Activated naive CD4-positive, alpha-beta T cell treated with anti-CD3 and anti-CD28 coated beads, Interleukin-2, amount 10 ng/mL, durations not matched to agents 7 days and 5 days (primary cell): ENCODE measurements around the gene ISCA1.

Source experiments
- CTCF ChIA-PET: fragments of 350-600 bp; sonication (Branson Sonifier 250); formaldehyde crosslinking; loops from one replicate; lab custom pipeline; 2021; ENCODE audit warnings: antibody characterized with exemption; lab: Charles Lee
- DNase-seq: peaks from one replicate; pipeline ENCODE4 v3.0.0-alpha.2; 2020
- H3K27ac Mint-ChIP-seq: one replicate; pipeline ENCODE4 v1.8.0; 2021; ENCODE audit warnings: mild to moderate bottlenecking, moderate library complexity, mixed read lengths
- H3K27me3 Mint-ChIP-seq: one replicate; pipeline ENCODE4 v1.8.0; 2021; ENCODE audit warnings: mild to moderate bottlenecking, mixed read lengths
- H3K36me3 Mint-ChIP-seq: one replicate; pipeline ENCODE4 v1.8.0; 2021; ENCODE audit warnings: mixed read lengths
- H3K4me1 Mint-ChIP-seq: one replicate; pipeline ENCODE4 v1.8.0; 2021; ENCODE audit warnings: mixed read lengths
- H3K4me3 Mint-ChIP-seq: one replicate; pipeline ENCODE4 v1.8.0; 2021; ENCODE audit warnings: mild to moderate bottlenecking, moderate library complexity, mixed read lengths
- H3K9me3 Mint-ChIP-seq: one replicate; pipeline ENCODE4 v1.8.0; 2021; ENCODE audit warnings: mixed read lengths

The ISCA1 gene

DNA sequence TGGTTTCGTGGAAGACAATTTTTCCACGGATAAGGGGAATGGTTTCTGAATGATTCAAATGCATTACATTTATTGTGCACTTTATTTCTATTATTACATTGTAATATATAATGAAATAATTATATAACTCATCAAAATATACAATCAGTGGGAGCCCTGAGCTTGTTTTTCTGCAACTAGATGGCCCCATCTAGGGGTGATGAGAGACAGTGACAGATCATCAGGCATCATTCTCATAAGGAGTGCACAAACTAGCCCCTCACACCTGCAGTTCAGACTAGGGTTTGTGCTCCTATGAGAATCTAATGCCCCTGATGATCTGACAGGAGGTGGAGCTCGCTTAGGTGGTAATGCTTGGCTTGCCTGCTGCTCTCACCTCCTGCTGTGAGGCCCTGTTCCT is 6.4 kb downstream of the ISCA1 start:
- no peak overlapping the region for H3K27ac Mint-ChIP-seq
- H3K4me1 Mint-ChIP-seq, result peaks cover 15% of the 10 kb centered on the region
- no peak for DNase-seq
- CTCF ChIA-PET, result interaction anchor here (0.7 to 2.1 kb wide), 3 partner anchors 10 to 50 kb away, joined by 3 to 6 read pairs (median 3); no protein-coding TSS in a partner anchor
- H3K27me3 Mint-ChIP-seq, result no peaks in the 10 kb centered on the region
- peaks cover 32% of the 10 kb centered on the region for H3K36me3 Mint-ChIP-seq
- no peaks in the 10 kb centered on the region for H3K9me3 Mint-ChIP-seq
- H3K4me3 Mint-ChIP-seq, result no peak overlapping the region

DNA sequence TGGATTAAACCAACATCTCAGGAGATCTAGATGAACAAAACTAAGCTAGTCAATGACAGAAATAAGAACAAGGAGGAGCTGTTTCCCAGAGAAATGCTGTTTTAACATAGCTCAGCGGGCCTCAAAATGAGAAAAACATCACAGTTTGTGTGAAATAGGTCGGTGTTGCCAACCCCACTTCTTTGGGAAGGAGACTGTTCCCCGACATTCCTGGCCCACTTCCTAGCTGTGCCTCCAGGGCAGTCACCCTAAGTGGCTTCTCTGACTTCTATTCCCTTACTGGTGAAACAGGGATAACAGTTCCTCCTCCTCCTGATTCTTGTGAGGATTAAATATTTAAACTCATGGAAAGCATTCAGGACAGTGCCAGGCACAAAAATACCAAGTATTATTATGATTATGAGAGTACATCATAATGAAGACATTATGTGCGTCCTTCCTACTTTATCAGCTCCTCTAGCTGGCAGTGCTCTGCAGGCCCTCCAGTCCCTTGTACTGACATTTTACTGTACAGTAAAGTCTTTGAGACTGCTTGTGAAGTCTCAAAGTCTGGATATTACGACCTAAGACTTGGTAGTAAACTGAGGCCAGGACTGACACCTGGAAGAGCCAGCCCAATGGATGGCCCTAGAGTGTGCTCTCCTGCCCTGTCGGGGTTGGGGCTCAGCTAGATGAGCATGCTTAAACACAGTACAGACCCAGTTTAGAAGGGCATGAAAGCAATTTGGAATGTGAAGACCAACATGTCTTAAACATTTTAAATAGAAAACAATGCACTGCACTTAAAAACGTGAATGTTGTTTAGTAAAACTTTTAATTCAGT is 7.3 kb downstream of the ISCA1 start:
- Mint-ChIP-seq H3K27ac (no peak overlapping the region), H3K4me1 (peaks cover 9% of the 10 kb centered on the region), H3K4me3 (no peak overlapping the region), H3K27me3 (no peaks in the 10 kb centered on the region), H3K36me3 (peaks cover 32% of the 10 kb centered on the region), H3K9me3 (no peaks in the 10 kb centered on the region)
- CTCF ChIA-PET, result interaction anchor here (1.0 to 2.1 kb wide), 3 partner anchors 11 to 72 kb away, joined by 3 to 6 read pairs (median 3); no protein-coding TSS in a partner anchor
- DNase-seq, result no peak

DNA sequence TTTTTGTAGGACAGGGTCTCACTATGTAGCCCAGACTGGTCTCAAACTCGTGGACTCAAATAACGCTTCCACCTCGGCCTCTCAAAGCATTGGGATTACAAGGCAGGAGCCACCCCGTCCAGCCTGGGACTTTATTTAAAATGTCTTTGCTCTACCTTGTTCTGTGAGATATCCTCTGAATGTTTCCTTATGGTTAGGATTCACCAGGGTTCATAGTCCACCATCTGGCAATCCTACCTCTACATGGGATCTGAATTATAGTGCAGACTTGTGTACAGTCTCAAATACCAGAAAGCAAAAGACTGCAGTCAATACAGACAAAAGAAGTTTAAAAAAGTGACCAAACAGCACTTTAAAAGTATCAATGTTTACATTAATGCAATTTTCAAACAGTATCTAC is 10.1 kb downstream of the ISCA1 start:
- Mint-ChIP-seq H3K27me3 (no peaks in the 10 kb centered on the region), H3K27ac (no peak overlapping the region), H3K4me1 (no peaks in the 10 kb centered on the region), H3K36me3 (peaks cover 35% of the 10 kb centered on the region), H3K4me3 (no peak overlapping the region), H3K9me3 (no peaks in the 10 kb centered on the region)
- no peak for DNase-seq
- CTCF ChIA-PET, result no interaction called here

DNA sequence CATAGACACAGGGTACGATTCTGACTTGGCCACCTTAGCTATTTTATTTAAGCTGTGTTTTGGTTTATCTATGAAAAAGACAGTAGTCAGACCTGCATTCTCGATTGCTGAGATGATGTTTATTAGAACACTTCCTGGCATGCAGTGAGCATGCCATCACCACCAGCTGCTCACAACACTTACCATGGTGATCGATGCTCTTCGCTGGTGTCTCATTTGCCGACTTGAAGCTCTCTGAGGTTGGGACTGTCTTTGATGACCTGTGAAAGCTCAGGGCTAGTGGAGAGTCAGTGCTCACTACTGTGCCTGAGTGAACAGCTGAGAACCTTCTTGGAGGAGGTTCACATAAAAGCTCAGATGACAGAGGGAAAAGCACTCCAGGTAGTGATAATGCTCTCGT is 18.5 kb downstream of the ISCA1 start:
- no peaks in the 10 kb centered on the region for H3K27me3 Mint-ChIP-seq
- H3K4me1 Mint-ChIP-seq, result no peaks in the 10 kb centered on the region
- no peak overlapping the region for H3K4me3 Mint-ChIP-seq
- no peak overlapping the region for H3K27ac Mint-ChIP-seq
- no peak for DNase-seq
- CTCF ChIA-PET, result no interaction called here
- peaks cover 29% of the 10 kb centered on the region for H3K36me3 Mint-ChIP-seq
- no peaks in the 10 kb centered on the region for H3K9me3 Mint-ChIP-seq

DNA sequence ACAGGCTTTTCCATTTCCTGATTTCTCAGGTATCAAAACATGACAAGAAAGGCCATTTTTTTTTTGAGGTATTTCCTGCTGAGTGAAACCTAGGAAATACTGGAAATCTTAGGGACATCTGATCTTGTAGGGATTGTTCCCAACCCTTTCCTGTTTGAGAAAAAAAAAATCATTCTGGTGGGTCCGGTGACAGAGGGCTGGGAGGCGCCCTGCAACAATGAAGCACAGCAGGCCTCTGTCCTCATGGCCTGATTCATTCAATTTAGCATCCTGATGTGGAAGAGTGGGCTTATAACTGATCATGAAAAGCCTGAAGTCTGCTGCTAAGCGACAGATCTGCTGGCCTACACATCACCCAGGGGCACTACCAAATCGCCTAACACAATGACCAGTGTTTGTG is 19.8 kb downstream of the ISCA1 start:
- DNase-seq, result no peak
- H3K4me3 Mint-ChIP-seq, result no peak overlapping the region
- CTCF ChIA-PET, result no interaction called here
- no peaks in the 10 kb centered on the region for H3K9me3 Mint-ChIP-seq
- H3K36me3 Mint-ChIP-seq, result peaks cover 25% of the 10 kb centered on the region
- no peaks in the 10 kb centered on the region for H3K4me1 Mint-ChIP-seq
- no peaks in the 10 kb centered on the region for H3K27me3 Mint-ChIP-seq
- no peak overlapping the region for H3K27ac Mint-ChIP-seq

DNA sequence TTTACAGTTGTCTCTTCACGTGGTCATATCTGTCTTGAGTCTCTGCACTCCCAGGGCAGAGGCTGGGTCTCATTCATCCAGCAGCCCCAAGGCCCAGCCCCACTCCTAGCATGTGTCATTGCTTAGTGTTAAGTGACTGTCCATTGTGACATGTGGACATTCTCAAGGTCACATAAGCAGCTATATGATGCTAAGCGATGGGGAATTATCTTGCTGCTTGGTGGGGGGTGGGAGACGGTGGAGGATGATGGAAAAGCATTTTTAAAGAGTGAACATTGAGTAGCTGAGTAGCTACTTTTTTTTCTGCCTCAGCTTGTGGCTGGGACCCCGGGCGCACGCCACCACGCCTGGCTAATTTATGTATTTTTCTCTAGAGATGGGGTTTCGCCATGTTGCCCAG is 22.8 kb downstream of the ISCA1 start, which contains the start of gene C9orf153:
C9orf153 (minus strand) TSS at position 101 of the 400 bp plus-strand sequence. CDS start 30,054 bp downstream, outside the sequence.
- Mint-ChIP-seq H3K27ac (no peak within 1 kb of the TSS), H3K4me1 (no peaks in the 10 kb centered on the region), H3K9me3 (no peaks in the 10 kb centered on the region), H3K36me3 (peaks cover 18% of the 10 kb centered on the region), H3K4me3 (no peak within 1 kb of the TSS), H3K27me3 (no peaks in the 10 kb centered on the region)
- no peak for DNase-seq
- CTCF ChIA-PET, result no interaction called here

DNA sequence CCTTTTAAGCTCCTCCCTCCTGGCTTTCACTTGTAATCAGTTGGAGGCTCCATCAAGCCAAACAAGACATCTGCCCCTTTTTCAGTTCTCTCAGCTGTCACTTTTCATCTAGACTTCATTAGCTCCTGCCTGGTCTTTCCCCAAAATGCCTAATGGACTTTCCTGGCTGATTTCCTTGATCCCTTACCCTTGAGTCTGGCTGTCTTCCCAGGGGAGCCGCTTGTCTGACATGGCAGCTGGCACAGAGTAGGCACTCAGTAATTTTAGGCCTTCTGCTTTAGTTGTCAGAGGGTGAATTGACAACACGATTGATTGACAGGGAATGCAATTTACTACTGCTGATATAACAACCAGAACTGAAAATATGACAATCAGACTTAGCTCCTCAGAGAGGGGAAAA is 24.9 kb downstream of the ISCA1 start:
- H3K27me3 Mint-ChIP-seq, result no peaks in the 10 kb centered on the region
- H3K4me3 Mint-ChIP-seq, result no peak overlapping the region
- peaks cover 5% of the 10 kb centered on the region for H3K9me3 Mint-ChIP-seq
- H3K36me3 Mint-ChIP-seq, result no peaks in the 10 kb centered on the region
- DNase-seq, result no peak
- no peaks in the 10 kb centered on the region for H3K4me1 Mint-ChIP-seq
- no peak overlapping the region for H3K27ac Mint-ChIP-seq
- CTCF ChIA-PET, result no interaction called here

DNA sequence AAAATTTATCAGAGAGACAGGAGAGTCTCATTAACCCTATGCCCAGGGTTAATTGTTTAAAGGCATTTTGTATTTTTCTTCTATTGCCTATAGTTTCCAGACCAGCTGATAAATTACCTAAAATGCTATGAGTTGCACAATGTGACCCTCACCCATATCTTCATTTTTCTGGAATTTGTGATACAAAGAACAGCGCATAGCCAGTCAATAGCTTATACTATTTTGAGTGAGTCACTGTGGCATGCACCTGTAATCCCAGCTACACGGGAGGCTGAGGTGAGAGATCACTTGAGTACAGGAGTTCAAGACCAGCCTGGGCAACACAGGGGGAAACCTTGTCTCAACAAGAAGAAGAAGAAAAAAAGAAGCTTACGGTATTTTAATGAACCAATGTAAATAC is 25.7 kb downstream of the ISCA1 start:
- peaks cover 7% of the 10 kb centered on the region for H3K9me3 Mint-ChIP-seq
- no peaks in the 10 kb centered on the region for H3K4me1 Mint-ChIP-seq
- no peaks in the 10 kb centered on the region for H3K36me3 Mint-ChIP-seq
- no peak overlapping the region for H3K27ac Mint-ChIP-seq
- DNase-seq, result no peak
- CTCF ChIA-PET, result no interaction called here
- no peak overlapping the region for H3K4me3 Mint-ChIP-seq
- no peaks in the 10 kb centered on the region for H3K27me3 Mint-ChIP-seq

DNA sequence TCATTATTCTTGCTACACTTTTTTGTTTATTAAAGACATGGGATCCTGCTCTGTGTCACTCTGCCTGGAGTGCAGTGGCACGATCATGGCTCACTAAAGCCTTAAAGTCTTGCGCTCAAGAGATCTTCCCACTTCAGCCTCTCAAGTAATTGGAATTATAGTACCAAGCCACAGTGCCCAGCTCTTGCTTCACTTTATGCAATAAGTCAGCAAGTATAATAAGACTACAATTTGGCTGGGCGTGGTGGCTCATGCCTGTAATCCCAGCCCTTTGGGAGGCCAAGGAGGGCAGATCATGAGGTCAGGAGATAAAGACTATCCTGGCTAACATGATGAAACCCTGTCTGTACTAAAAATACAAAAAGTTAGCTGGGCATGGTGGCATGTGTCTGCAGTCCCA is 28.8 kb downstream of the ISCA1 start:
- CTCF ChIA-PET, result no interaction called here
- H3K4me3 Mint-ChIP-seq, result no peak overlapping the region
- H3K27ac Mint-ChIP-seq, result no peak overlapping the region
- no peak for DNase-seq
- H3K27me3 Mint-ChIP-seq, result no peaks in the 10 kb centered on the region
- no peaks in the 10 kb centered on the region for H3K36me3 Mint-ChIP-seq
- peaks cover 7% of the 10 kb centered on the region for H3K9me3 Mint-ChIP-seq
- no peaks in the 10 kb centered on the region for H3K4me1 Mint-ChIP-seq

DNA sequence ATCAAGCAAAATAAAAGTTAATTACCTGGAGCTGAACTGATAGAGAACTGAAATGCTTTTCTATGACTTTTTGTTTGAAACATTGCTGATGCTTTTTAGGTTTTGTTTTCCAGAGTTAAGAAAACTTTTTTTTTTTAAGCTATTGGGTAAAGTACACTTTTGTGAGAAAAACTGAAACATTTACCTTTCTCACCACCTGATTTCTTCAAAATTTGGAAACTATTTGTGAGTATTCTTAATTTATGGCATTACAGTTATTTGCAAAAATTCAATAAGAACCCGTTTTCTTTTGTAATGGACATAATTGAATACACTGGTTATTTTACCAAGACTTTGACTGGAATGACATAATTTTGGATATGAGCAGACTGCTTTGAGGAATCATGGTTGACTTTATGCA is 29.5 kb downstream of the ISCA1 start:
- CTCF ChIA-PET, result no interaction called here
- H3K4me3 Mint-ChIP-seq, result no peak overlapping the region
- peaks cover 7% of the 10 kb centered on the region for H3K9me3 Mint-ChIP-seq
- H3K4me1 Mint-ChIP-seq, result no peaks in the 10 kb centered on the region
- no peak for DNase-seq
- no peaks in the 10 kb centered on the region for H3K27me3 Mint-ChIP-seq
- no peaks in the 10 kb centered on the region for H3K36me3 Mint-ChIP-seq
- H3K27ac Mint-ChIP-seq, result no peak overlapping the region

DNA sequence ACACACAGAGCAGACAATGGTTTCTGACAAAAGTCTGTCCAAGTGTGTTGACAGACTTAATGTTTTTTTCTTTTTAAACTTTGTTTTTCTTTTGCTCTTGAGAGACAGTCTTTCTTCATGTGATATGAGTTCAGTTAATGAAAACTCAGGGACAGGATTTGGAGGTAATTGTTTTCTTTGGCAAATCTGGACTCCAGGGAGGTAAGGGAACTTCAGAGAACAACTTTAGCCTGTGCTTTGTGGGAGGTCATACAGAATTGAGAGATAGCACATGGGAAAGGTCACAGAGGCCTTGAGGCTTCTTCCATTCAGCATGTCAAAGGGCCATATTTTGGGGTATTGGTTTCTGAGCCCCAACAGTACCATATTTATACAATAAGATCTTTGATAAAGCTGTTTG is 32.2 kb downstream of the ISCA1 start:
- peaks cover 7% of the 10 kb centered on the region for H3K9me3 Mint-ChIP-seq
- H3K4me1 Mint-ChIP-seq, result no peaks in the 10 kb centered on the region
- no peaks in the 10 kb centered on the region for H3K36me3 Mint-ChIP-seq
- H3K4me3 Mint-ChIP-seq, result no peak overlapping the region
- CTCF ChIA-PET, result no interaction called here
- DNase-seq, result no peak
- H3K27me3 Mint-ChIP-seq, result peaks cover 9% of the 10 kb centered on the region
- H3K27ac Mint-ChIP-seq, result no peak overlapping the region

DNA sequence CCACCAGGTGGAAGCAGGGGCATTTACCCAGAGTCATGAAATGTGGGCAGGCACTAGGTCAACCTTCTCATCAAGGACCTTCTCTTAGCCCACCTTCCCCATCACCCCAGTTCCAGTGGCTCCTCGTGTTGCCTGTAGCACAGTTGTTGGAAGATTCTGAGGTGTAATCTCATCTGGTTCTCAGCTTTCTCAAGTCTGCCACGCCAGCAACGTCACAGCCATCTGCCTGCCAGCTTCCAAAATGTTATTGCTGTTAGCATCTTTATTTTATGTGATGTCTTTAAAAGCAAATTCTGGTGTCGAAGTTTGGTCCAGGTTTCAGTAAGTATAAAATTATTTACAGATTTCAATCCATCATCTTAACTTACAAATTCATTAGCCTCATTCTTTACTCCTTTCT is 33.6 kb downstream of the ISCA1 start:
- Mint-ChIP-seq H3K9me3 (peaks cover 7% of the 10 kb centered on the region), H3K36me3 (no peaks in the 10 kb centered on the region), H3K4me1 (no peaks in the 10 kb centered on the region), H3K27ac (no peak overlapping the region), H3K27me3 (peaks cover 9% of the 10 kb centered on the region), H3K4me3 (no peak overlapping the region)
- DNase-seq, result no peak
- CTCF ChIA-PET, result no interaction called here

DNA sequence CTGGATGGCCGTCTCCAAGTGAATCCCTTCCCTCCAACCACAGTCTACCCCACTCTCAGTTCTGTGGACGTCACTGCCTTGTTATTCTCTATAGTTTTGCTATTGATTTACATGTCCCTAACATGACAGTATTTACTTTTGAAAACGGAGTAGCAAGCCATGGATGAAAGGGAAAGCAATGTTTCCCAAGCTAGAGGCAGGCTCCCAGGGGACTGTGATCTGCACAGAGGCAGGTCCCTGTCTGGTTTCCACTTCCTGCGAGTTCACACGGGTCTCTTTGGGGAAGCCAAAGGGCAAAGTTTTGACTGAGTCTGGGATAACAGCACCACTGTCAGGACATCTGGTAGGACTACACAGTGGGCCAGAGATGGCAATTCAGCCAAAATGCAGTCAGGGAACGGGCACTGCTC is 35.6 kb downstream of the ISCA1 start:
- Mint-ChIP-seq H3K4me3 (no peak overlapping the region), H3K9me3 (peaks cover 2% of the 10 kb centered on the region), H3K27ac (no peak overlapping the region), H3K36me3 (no peaks in the 10 kb centered on the region), H3K27me3 (peaks cover 9% of the 10 kb centered on the region), H3K4me1 (no peaks in the 10 kb centered on the region)
- no peak for DNase-seq
- CTCF ChIA-PET, result no interaction called here

DNA sequence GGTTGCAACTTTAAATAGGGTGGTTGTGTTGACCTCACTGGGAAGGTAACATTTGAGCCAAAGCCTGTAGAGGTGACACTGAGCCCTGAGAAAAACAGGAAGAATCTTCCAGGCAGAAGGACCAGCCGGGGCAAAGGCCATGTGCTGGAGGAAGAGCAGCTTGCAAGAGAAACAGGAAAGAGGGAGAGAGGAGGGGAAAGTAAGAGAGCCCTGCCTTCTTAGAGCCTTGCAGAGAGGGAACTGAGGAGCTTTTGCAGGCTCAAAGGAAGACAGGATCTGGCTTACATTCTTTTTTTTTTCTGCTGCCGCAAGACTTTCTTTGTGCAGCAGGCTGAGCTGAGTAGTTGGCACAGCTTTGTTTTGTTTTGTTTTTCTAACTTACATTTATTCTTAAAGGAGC is 40.3 kb downstream of the ISCA1 start:
- Mint-ChIP-seq H3K27ac (no peak overlapping the region), H3K4me1 (no peaks in the 10 kb centered on the region), H3K27me3 (peaks cover 5% of the 10 kb centered on the region), H3K9me3 (no peaks in the 10 kb centered on the region), H3K4me3 (no peak overlapping the region), H3K36me3 (no peaks in the 10 kb centered on the region)
- CTCF ChIA-PET, result no interaction called here
- DNase-seq, result no peak

DNA sequence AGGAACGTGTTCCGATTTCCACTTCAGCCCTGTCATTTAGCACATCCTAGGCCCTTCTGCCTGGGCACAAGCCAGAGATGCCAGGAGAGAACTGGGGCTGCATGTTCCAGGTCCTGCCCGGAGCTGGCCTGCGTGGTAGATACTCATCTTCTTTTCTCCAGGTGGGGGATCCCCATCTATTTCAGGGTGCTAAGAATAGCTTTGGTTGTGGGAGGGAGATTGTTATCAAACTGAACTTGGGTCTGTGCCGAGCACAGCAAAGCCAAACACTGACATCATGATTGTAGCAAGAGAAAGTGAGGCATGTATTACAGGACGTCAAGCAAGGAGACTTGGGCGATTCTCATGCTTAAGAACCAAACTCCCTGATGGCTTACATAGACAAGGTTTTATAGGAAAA is 41.1 kb downstream of the ISCA1 start:
- CTCF ChIA-PET, result no interaction called here
- H3K36me3 Mint-ChIP-seq, result no peaks in the 10 kb centered on the region
- H3K4me3 Mint-ChIP-seq, result no peak overlapping the region
- no peaks in the 10 kb centered on the region for H3K27me3 Mint-ChIP-seq
- no peaks in the 10 kb centered on the region for H3K4me1 Mint-ChIP-seq
- no peak for DNase-seq
- H3K9me3 Mint-ChIP-seq, result no peaks in the 10 kb centered on the region
- H3K27ac Mint-ChIP-seq, result no peak overlapping the region
